Transverse colon (tissue), 4 donors: ENCODE data around the gene CNTD1. TPM values are rescaled to one million over a fixed set of nuclear protein-coding genes. Genes with fewer than 3 reads are reported as not detected.

ENCODE experiments used
- DNase-seq: peaks from one replicate; pipeline ENCODE4 v3.0.0-alpha.2; 2019
- H3K27ac ChIP-seq, 4 donors: fragments of 200-600 bp; sonication (generic); 2 replicates each; pipeline ENCODE4 v1.5.1; 2016 to 2018; ENCODE audit warnings: inconsistent platforms in 4 of 4
- H3K27me3 ChIP-seq: fragments of 200-600 bp; sonication (generic); 2 replicates; pipeline ENCODE4 v1.5.1; 2017; ENCODE audit warnings: inconsistent platforms
- H3K36me3 ChIP-seq, 4 donors: fragments of 200-600 bp; sonication (generic); 2 replicates each; pipeline ENCODE4 v1.5.1; 2017 to 2019; ENCODE audit warnings: inconsistent platforms in 4 of 4
- H3K4me1 ChIP-seq, 4 donors: fragments of 200-600 bp; sonication (generic); 2 replicates each; pipeline ENCODE4 v1.5.1; 2017 to 2020; ENCODE audit warnings: inconsistent platforms in 4 of 4
- H3K4me3 ChIP-seq, 4 donors: fragments of 200-600 bp; sonication (generic); 1 replicate in 1 of 4; 2 replicates in 3 of 4; pipeline versions ENCODE4 v1.5.1 to v1.6.1; 2017 to 2019; ENCODE audit warnings: inconsistent platforms in 4 of 4
- H3K9me3 ChIP-seq, 2 donors: fragments of 200-600 bp; sonication (generic); 2 replicates each; pipeline ENCODE4 v1.5.1; 2017 to 2019; ENCODE audit warnings: inconsistent platforms in 2 of 2
- CTCF ChIP-seq, 5 experiments: fragments of 200-600 bp in 3 of 5; fragments of 450-650 bp in 2 of 5; sonication (generic) in 3 of 5; IDR thresholded peaks; 1 replicate in 2 of 5; 2 replicates in 3 of 5; pipeline ENCODE4 v1.5.1; 2016 to 2017; ENCODE audit warnings: antibody characterized with exemption in 5 of 5, inconsistent platforms in 3 of 5, mild to moderate bottlenecking in 2 of 5, moderate library complexity in 1 of 5
- EP300 ChIP-seq: sonication (generic); formaldehyde crosslinking; IDR thresholded peaks from one replicate; pipeline ENCODE4 v1.6.1; 2017; ENCODE audit warnings: antibody characterized with exemption, low read depth
- POLR2A ChIP-seq: fragments of 450-650 bp; IDR thresholded peaks from one replicate; pipeline ENCODE4 v1.6.1; 2016; ENCODE audit warnings: antibody characterized with exemption, mild to moderate bottlenecking, moderate library complexity
- POLR2AphosphoS5 ChIP-seq, 3 donors: sonication (generic); formaldehyde crosslinking; IDR thresholded peaks; one replicate each; pipeline ENCODE4 v1.6.1; 2016; ENCODE audit warnings: antibody characterized with exemption in 3 of 3
- WGBS, 2 donors: methylation state at CpG; one replicate each; pipeline ENCODE4 v1.1.5; 2018; ENCODE audit warnings: low coverage in 1 of 2; 5-methylcytosine and 5-hydroxymethylcytosine counted together
- in situ Hi-C, 4 donors: fragments of 200-750 bp; cut with MboI; loops; one replicate each; pipeline versions ENCODE4 v1.15.0 to v1.15.1; 2017; ENCODE audit warnings: low sequenced_read_pairs in 3 of 4, low pct_ligation_motif_present in 1 of 4, low pct_unique_long_range_greater_than_20kb in 1 of 4
- intact Hi-C: fragments of 100-400 bp; cut with DNase I; formaldehyde crosslinking; loops from one replicate; pipeline ENCODE4 v1.15.1; 2023; ENCODE audit warnings: low total_unique reads
- total RNA-seq, 4 donors: library from RNA; depleted of rRNA; stranded (reverse); fragments of >200 nt; gene quantifications; one replicate each; pipeline ENCODE4 v1.1.0, GENCODE V29; 2016

The CNTD1 gene
- total RNA-seq, 4 donors from 2014 or later, result 0.48 to 1.5 TPM; not detected in 2

- peak; percentile 39 for DNase-seq
These were observed 3.2 kb upstream of the CNTD1 start for GRCh38 chr17:42795465-42795864.

GRCh38 chr17:42796066-42796758 lies 2.4 kb upstream of the CNTD1 start:
- Histone ChIP-seq H3K36me3 (no peaks in the 10 kb centered on the region), H3K27ac (peak overlapping the region; percentile 86 to 94 (median 86)), H3K9me3 (no peaks in the 10 kb centered on the region), H3K4me1 (peaks cover 5 to 39% (median 32%) of the 10 kb centered on the region in 4 donors), H3K4me3 (peak overlapping the region in 1 of 4 donors; percentile 26), H3K27me3 (no peaks in the 10 kb centered on the region)
- WGBS, 2 donors, result 84% methylated on average over 18 of the region's 18 CpGs; no CpG with 5 or more reads in 1 of the 2 donors
- in situ Hi-C loops (no loop called here), intact Hi-C loops (no loop called here)
- TF ChIP-seq POLR2A, result no peak
- TF ChIP-seq EP300, result no peak
- TF ChIP-seq POLR2AphosphoS5 (IDR thresholded peaks at IDR 0.05), result no peak
- TF ChIP-seq CTCF (IDR thresholded peaks at IDR 0.05), result no peak
- DNase-seq, result no peak

More at GRCh38 chr17:42795465-42795864, 3.2 kb upstream of the CNTD1 start:
- H3K9me3 ChIP-seq, result no peaks in the 10 kb centered on the region
- H3K27me3 ChIP-seq, result no peaks in the 10 kb centered on the region
- TF ChIP-seq POLR2AphosphoS5 (IDR thresholded peaks at IDR 0.05) (peak in 1 of 3 donors; percentile 28), CTCF (IDR thresholded peaks at IDR 0.05) (no peak), POLR2A (no peak), EP300 (no peak)
- H3K4me3 ChIP-seq, result no peak overlapping the region
- in situ Hi-C loops (no loop called here), intact Hi-C loops (no loop called here)
- 66 to 68% methylated on average over 5 to 10 of the region's 10 CpGs for WGBS, 2 donors
- H3K4me1 ChIP-seq, result peaks cover 5 to 39% (median 32%) of the 10 kb centered on the region in 4 donors
- H3K27ac ChIP-seq, result peak overlapping the region; percentile 41 to 94 (median 86)
- H3K36me3 ChIP-seq, result no peaks in the 10 kb centered on the region

GRCh38 chr17:42797067-42798007 lies 1.3 kb upstream of the CNTD1 start:
- in situ Hi-C loops, result no loop called here
- peak overlapping the region; percentile 86 to 94 (median 86) for H3K27ac ChIP-seq
- peaks cover 5 to 44% (median 32%) of the 10 kb centered on the region in 4 donors for H3K4me1 ChIP-seq
- peak; percentile 71 for DNase-seq
- no peaks in the 10 kb centered on the region for H3K27me3 ChIP-seq
- no peaks in the 10 kb centered on the region for H3K9me3 ChIP-seq
- H3K4me3 ChIP-seq, result peak overlapping the region in 3 of 4 donors; percentile 57 to 85 (median 74)
- intact Hi-C loops, result no loop called here
- WGBS, 2 donors, result 45 to 60% methylated on average over 7 to 10 of the region's 10 CpGs
- TF ChIP-seq POLR2AphosphoS5 (IDR thresholded peaks at IDR 0.05), result peak; percentile 49 to 95 (median 95)
- TF ChIP-seq POLR2A, result peak; percentile 92
- TF ChIP-seq EP300, result no peak
- no peaks in the 10 kb centered on the region for H3K36me3 ChIP-seq

GRCh38 chr17:42798011-42798382 lies 664 bp upstream of the CNTD1 start:
- H3K27me3 ChIP-seq, result no peaks in the 10 kb centered on the region
- TF ChIP-seq POLR2A (no peak), CTCF (IDR thresholded peaks at IDR 0.05) (no peak), EP300 (no peak), POLR2AphosphoS5 (IDR thresholded peaks at IDR 0.05) (no peak)
- H3K4me1 ChIP-seq, result peaks cover 5 to 51% (median 36%) of the 10 kb centered on the region in 4 donors
- H3K9me3 ChIP-seq, result no peaks in the 10 kb centered on the region
- H3K36me3 ChIP-seq, result no peaks in the 10 kb centered on the region
- no peak for DNase-seq
- in situ Hi-C loops, result no loop called here
- intact Hi-C loops, result no loop called here
- peak overlapping the region; percentile 57 to 85 (median 71) for H3K4me3 ChIP-seq
- H3K27ac ChIP-seq, result peak overlapping the region; percentile 86 to 94 (median 86)
- 9 to 14% methylated on average over 4 to 10 of the region's 10 CpGs for WGBS, 2 donors
